BLaER1 (cell line): ENCODE data around the gene MYBPC2.

Source experiments
- H3K27ac ChIP-seq: shearing (Covaris generic); formaldehyde crosslinking; 2 replicates; pipeline ENCODE4 v1.8.1; 2022
- H3K27me3 ChIP-seq: shearing (Covaris generic); formaldehyde crosslinking; 2 replicates; pipeline ENCODE4 v1.8.1; 2022
- H3K36me3 ChIP-seq: shearing (Covaris generic); formaldehyde crosslinking; 2 replicates; pipeline ENCODE4 v1.8.1; 2022
- H3K4me1 ChIP-seq: shearing (Covaris generic); formaldehyde crosslinking; 2 replicates; pipeline ENCODE4 v1.8.1; 2022
- H3K4me2 ChIP-seq: shearing (Covaris generic); formaldehyde crosslinking; 2 replicates; pipeline ENCODE4 v1.8.1; 2022
- H3K4me3 ChIP-seq: shearing (Covaris generic); formaldehyde crosslinking; 2 replicates; pipeline ENCODE4 v1.8.1; 2022
- H3K9ac ChIP-seq: shearing (Covaris generic); formaldehyde crosslinking; 2 replicates; pipeline ENCODE4 v1.8.1; 2022
- H3K9me3 ChIP-seq: shearing (Covaris generic); formaldehyde crosslinking; 2 replicates; pipeline ENCODE4 v1.8.1; 2022
- H4K20me1 ChIP-seq: shearing (Covaris generic); formaldehyde crosslinking; 2 replicates; pipeline ENCODE4 v1.8.1; 2022
- Cebpa-rat ChIP-seq: shearing (Covaris generic); IDR thresholded peaks from 2 replicates; pipeline ENCODE4 v1.8.1; 2022

Gene MYBPC2

GRCh38 chr19:50505856-50506611 is 73.3 kb downstream of the MYBPC2 start:
- H3K36me3 ChIP-seq = no peaks in the 10 kb centered on the region
- H3K4me3 ChIP-seq = no peak overlapping the region
- H3K4me2 ChIP-seq = no peak overlapping the region
- H4K20me1 ChIP-seq = no peaks in the 10 kb centered on the region
- no peaks in the 10 kb centered on the region for H3K27me3 ChIP-seq
- no peak for TF ChIP-seq Cebpa-rat
- H3K9ac ChIP-seq = no peak overlapping the region
- H3K27ac ChIP-seq = no peak overlapping the region
- peaks cover 46% of the 10 kb centered on the region for H3K4me1 ChIP-seq
- H3K9me3 ChIP-seq = no peaks in the 10 kb centered on the region

- H3K4me1 ChIP-seq = peaks cover 41% of the 10 kb centered on the region
- no peak for TF ChIP-seq Cebpa-rat
- H3K4me3 ChIP-seq = no peak overlapping the region
- no peak overlapping the region for H3K4me2 ChIP-seq
- no peaks in the 10 kb centered on the region for H3K9me3 ChIP-seq
- no peaks in the 10 kb centered on the region for H3K36me3 ChIP-seq
- no peaks in the 10 kb centered on the region for H4K20me1 ChIP-seq
- H3K27ac ChIP-seq = no peak overlapping the region
- no peak overlapping the region for H3K9ac ChIP-seq
- H3K27me3 ChIP-seq = no peaks in the 10 kb centered on the region
Measured at GRCh38 chr19:50506700-50507099, 74.0 kb downstream of the MYBPC2 start.

DNA sequence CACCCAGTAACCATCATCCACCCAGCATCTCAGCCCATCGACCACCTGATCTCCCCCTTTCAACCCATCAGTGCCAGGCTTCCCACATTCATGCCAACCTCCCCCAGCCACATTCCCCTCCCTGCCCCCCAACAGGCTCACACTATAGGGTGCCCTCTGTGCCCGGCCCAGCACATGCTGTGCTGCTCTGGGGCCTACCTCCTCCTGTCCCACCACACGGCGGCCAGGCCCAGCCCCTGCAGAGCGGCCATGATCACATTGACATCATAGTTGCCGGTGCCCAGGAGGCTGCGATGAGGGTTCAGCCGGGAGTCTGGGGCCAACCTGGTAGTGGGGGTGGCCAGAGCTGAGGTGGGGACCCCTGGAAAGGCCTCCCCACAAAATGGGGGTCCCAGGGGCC is 74.7 kb downstream of the MYBPC2 start:
- no peak for TF ChIP-seq Cebpa-rat

DNA sequence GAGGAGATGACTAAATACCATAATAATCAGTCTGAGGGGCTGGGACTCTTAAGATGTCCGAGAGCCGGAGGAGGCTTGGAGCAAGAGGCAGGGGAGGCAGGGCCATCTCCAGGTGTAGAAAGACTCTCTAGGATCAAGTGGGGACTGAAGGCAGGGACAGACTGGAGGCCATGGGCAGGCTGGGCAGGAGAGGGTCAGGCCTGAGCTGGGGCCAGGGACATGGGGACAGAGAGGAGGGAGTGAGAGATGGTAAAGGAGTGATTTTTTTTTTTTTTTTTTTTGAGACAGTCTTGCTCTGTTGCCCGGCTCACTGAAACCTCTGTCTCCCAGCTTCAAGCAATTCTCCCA is 76.1 kb downstream of the MYBPC2 start:
- H3K36me3 ChIP-seq = no peaks in the 10 kb centered on the region
- no peaks in the 10 kb centered on the region for H3K9me3 ChIP-seq
- H3K27ac ChIP-seq = peak overlapping the region; percentile 75
- no peaks in the 10 kb centered on the region for H3K27me3 ChIP-seq
- no peak for TF ChIP-seq Cebpa-rat
- peaks cover 60% of the 10 kb centered on the region for H3K4me1 ChIP-seq
- H3K4me2 ChIP-seq = peak overlapping the region; percentile 88
- H3K9ac ChIP-seq = peak overlapping the region; percentile 64; the same call in 1 of the 2 replicates
- no peak overlapping the region for H3K4me3 ChIP-seq
- H4K20me1 ChIP-seq = no peaks in the 10 kb centered on the region

More for the DNA sequence above, 74.7 kb downstream of the MYBPC2 start:
- Histone ChIP-seq H3K36me3 (no peaks in the 10 kb centered on the region), H3K27ac (peak overlapping the region; percentile 75), H3K4me1 (peaks cover 45% of the 10 kb centered on the region), H3K9me3 (no peaks in the 10 kb centered on the region), H3K9ac (no peak overlapping the region), H3K4me2 (peak overlapping the region; percentile 88; the same call in 1 of the 2 replicates), H3K27me3 (no peaks in the 10 kb centered on the region), H3K4me3 (no peak overlapping the region), H4K20me1 (no peaks in the 10 kb centered on the region)

- H4K20me1 ChIP-seq = no peaks in the 10 kb centered on the region
- H3K27ac ChIP-seq = peak overlapping the region; percentile 75
Measured at GRCh38 chr19:50509366-50509765, 76.7 kb downstream of the MYBPC2 start.

DNA sequence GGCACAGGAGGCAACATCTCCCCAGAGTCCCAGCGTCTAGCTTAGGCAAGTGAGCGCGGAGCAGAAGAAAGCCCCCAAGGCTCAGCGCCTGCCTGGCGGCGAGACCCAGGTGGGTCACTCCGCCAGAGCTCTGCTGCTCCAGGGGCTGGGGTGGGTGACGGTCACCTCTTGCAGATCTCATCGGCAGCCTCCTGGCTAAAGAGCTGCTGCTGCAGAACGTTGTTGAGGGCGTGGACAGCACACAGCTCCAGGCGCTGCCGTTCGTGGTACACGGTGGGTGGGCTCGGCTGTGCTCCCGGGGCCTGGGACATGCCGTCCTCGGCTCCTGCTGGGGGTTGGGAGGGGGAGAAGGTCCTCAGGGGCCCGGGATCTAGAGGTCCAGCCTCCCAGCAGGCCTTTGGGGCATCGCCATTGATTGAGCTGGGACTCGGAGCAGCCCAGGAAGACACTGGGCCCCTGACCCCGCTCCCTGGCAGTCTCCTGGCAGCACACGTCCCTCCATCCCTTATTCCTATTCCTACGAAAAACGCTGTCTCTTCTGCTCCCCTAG is 77.5 kb downstream of the MYBPC2 start:
- Histone ChIP-seq H3K27me3 (no peaks in the 10 kb centered on the region), H4K20me1 (no peaks in the 10 kb centered on the region), H3K27ac (peak overlapping the region; percentile 89), H3K9me3 (no peaks in the 10 kb centered on the region), H3K4me2 (peak overlapping the region; percentile 88), H3K4me1 (peaks cover 74% of the 10 kb centered on the region), H3K9ac (peak overlapping the region; percentile 80; the same call in 1 of the 2 replicates), H3K36me3 (no peaks in the 10 kb centered on the region), H3K4me3 (peak overlapping the region; percentile 69)
- no peak for TF ChIP-seq Cebpa-rat

More at GRCh38 chr19:50509366-50509765, 76.7 kb downstream of the MYBPC2 start:
- peak overlapping the region; percentile 88 for H3K4me2 ChIP-seq
- no peaks in the 10 kb centered on the region for H3K27me3 ChIP-seq
- peaks cover 65% of the 10 kb centered on the region for H3K4me1 ChIP-seq
- TF ChIP-seq Cebpa-rat = no peak
- H3K4me3 ChIP-seq = no peak overlapping the region
- no peaks in the 10 kb centered on the region for H3K36me3 ChIP-seq
- peak overlapping the region; percentile 64; the same call in 1 of the 2 replicates for H3K9ac ChIP-seq
- no peaks in the 10 kb centered on the region for H3K9me3 ChIP-seq

DNA sequence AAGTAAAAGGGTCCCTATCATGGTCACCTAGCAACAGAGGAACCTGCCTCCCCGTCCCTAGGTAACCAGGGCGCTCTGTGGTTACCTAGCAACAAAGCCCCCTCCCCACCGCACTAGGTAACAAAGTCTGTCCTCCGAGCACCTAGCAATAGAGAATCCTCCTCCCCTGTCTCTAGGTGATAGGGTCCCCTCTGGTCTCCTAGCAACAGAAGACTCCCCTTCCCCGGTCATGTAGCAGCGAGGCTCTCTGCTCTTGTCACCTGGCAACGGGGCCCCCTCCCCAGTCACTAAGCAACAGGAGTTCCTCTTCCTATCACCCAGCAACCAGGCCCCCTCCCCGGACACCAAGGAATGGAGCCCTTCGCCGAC is 78.0 kb downstream of the MYBPC2 start:
- peak overlapping the region; percentile 80 for H3K9ac ChIP-seq

GRCh38 chr19:50511069-50511822 is 78.6 kb downstream of the MYBPC2 start, which contains the start of gene JOSD2:
Gene JOSD2 (minus strand): TSS chr19:50511191. CDS start chr19:50510431, 760 bp downstream.
- Histone ChIP-seq H3K27me3 (no peaks in the 10 kb centered on the region), H3K36me3 (no peaks in the 10 kb centered on the region), H3K27ac (peak within 1 kb of the TSS; percentile 89), H3K4me2 (peak within 1 kb of the TSS; percentile 88), H3K4me1 (peaks cover 79% of the 10 kb centered on the region), H3K4me3 (peak within 1 kb of the TSS; percentile 69), H3K9ac (peak within 1 kb of the TSS; percentile 80), H4K20me1 (no peaks in the 10 kb centered on the region), H3K9me3 (no peaks in the 10 kb centered on the region)
- TF ChIP-seq Cebpa-rat = no peak

More for the DNA sequence above, 78.0 kb downstream of the MYBPC2 start:
- no peaks in the 10 kb centered on the region for H3K27me3 ChIP-seq
- no peak for TF ChIP-seq Cebpa-rat
- peak overlapping the region; percentile 88 for H3K4me2 ChIP-seq
- no peaks in the 10 kb centered on the region for H3K9me3 ChIP-seq
- H3K4me3 ChIP-seq = peak overlapping the region; percentile 69
- H3K27ac ChIP-seq = peak overlapping the region; percentile 89
- peaks cover 78% of the 10 kb centered on the region for H3K4me1 ChIP-seq
- no peaks in the 10 kb centered on the region for H4K20me1 ChIP-seq
- no peaks in the 10 kb centered on the region for H3K36me3 ChIP-seq

DNA sequence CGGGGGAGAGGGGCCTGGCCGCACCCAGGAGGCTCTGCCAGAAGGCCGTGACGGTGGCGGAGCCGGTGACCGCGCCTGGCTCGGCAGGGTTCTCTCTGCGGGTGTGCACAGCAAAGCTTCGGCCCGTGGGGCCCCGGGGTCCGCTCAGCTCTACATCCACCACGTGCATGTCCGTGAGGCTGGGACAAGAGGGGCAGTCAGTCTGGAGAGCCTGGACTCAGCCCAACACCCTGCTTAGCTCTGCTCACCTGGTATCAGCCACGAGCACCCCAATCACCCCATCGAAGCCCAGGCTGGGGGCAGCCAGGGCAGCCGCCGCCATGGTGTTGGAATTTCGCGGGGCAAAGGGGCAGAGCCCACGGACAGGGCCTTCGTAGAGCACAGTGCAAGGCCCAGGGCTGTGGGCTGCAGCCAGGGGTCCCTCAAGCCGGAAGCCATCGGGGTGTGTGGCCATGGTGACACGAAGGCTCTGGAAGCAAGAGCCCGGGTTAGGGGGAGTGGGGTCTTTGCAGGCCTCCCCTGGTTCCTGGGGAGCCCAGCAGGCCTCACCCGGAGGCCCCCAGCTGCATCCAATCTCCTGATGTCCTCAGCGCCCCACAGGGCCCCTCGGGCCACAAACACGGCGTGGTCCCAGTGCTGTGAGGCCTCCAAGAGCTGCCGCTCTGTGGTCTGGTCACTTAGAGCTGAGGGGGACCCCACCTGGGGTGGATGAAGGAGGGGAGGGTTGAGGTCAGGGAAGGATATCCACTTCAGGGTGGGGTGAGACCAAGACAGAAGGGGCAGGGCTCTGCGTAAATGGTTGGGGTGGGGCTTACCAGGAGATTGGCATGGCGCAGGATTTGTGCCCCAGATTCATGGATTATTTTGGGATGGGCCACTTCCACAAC is 79.7 kb downstream of the MYBPC2 start:
- no peaks in the 10 kb centered on the region for H3K27me3 ChIP-seq

More for the DNA sequence above, 79.7 kb downstream of the MYBPC2 start:
- Histone ChIP-seq H3K4me3 (peak overlapping the region; percentile 69), H3K36me3 (peaks cover under 1% of the 10 kb centered on the region; the same call in 1 of the 2 replicates), H3K4me2 (peak overlapping the region; percentile 88), H3K9ac (peak overlapping the region; percentile 80), H4K20me1 (no peaks in the 10 kb centered on the region), H3K4me1 (peaks cover 79% of the 10 kb centered on the region), H3K27ac (peak overlapping the region; percentile 89), H3K9me3 (no peaks in the 10 kb centered on the region)
- no peak for TF ChIP-seq Cebpa-rat
